ENCODE measurements around the gene MRPL32.

Gene MRPL32

GRCh38 chr7:42967391-42967790, 35.2 kb downstream of the MRPL32 start:
- DNase-seq (ENCODE audit: low read depth), result no peak

GRCh38 chr7:42972699-42973500, 40.7 kb downstream of the MRPL32 start:
- DNase-seq (ENCODE audit: low read depth), result peak; percentile 99

GRCh38 chr7:42976371-42976770, 44.2 kb downstream of the MRPL32 start:
- DNase-seq (ENCODE audit: low read depth), result no peak

- peak; percentile 0 for DNase-seq (ENCODE audit: low read depth)
Measured at GRCh38 chr7:42978496-42978895, 46.3 kb downstream of the MRPL32 start.

GRCh38 chr7:42980084-42980483, 47.9 kb downstream of the MRPL32 start:
- DNase-seq (ENCODE audit: low read depth), result no peak

GRCh38 chr7:42980514-42980913, 48.3 kb downstream of the MRPL32 start:
- DNase-seq (ENCODE audit: low read depth), result no peak

- DNase-seq (ENCODE audit: low read depth), result no peak
Measured at GRCh38 chr7:42981601-42982000, 49.4 kb downstream of the MRPL32 start.

- DNase-seq (ENCODE audit: low read depth), result no peak
Measured at GRCh38 chr7:42982604-42983115, 50.5 kb downstream of the MRPL32 start.

GRCh38 chr7:42984137-42984536, 52.0 kb downstream of the MRPL32 start:
- no peak for DNase-seq (ENCODE audit: low read depth)

GRCh38 chr7:42986213-42986612, 54.0 kb downstream of the MRPL32 start:
- DNase-seq (ENCODE audit: low read depth), result no peak

- no peak for DNase-seq (ENCODE audit: low read depth)
Measured at GRCh38 chr7:42986781-42987248, 54.6 kb downstream of the MRPL32 start.

Measured in stromal cell of bone marrow (primary cell).